ENCODE results near the gene SELENOH. TPM values are rescaled to one million over a fixed set of nuclear protein-coding genes. Genes with fewer than 3 reads are reported as not detected.

The SELENOH gene
- total and polyA plus RNA-seq, 9 of the 15 experiments (the other 6 are each of a cell fraction or from before 2014, with no cell fraction given), result 16.6 to 299 (median 118) TPM

DNA sequence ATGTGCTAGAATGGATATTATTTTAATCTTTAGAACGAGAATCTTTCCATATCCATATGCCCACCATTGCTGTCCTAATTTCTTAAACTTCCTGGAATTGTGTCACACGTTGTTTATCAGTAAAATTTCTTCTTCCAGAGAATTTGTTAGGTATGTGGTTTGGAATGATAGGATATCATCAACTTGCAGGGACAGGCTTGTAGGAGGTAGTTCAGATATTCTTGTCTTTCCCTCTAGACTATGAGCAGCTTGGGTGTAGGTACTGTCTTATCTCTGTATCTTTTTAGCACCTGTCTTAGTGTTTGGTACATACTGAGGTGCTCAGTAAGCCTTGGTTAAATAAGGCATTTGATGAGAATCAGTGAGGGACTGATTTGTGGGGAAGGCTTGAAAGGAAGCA lies 23.7 kb downstream of the SELENOH start (continued):
- TF ChIP-seq CCNT2 (IDR thresholded peaks at IDR 0.05; ENCODE audit: borderline replicate concordance, extremely low read depth, insufficient read length, low read depth, low read length) (peak; percentile 48), KDM5B (IDR thresholded peaks at IDR 0.05; ENCODE audit: insufficient replicate concordance, low read depth, low read length) (no peak), CBFA2T3 (IDR thresholded peaks at IDR 0.05) (peak; percentile 93), ZNF12 (CRISPR knock-in tag; IDR thresholded peaks at IDR 0.05) (no peak), ZNF740 (CRISPR knock-in tag; IDR thresholded peaks at IDR 0.05) (no peak), ZNF740 (tag; IDR thresholded peaks at IDR 0.05) (no peak), SMC3 (conservative IDR thresholded peaks at IDR 0.05; ENCODE audit: insufficient read depth, low read depth, low read length) (no peak), CBFA2T2 (conservative IDR thresholded peaks at IDR 0.05) (peak; percentile 89), CREBBP (IDR thresholded peaks at IDR 0.05; ENCODE audit: low read depth, low read length) (no peak), RFX7 (CRISPR knock-in tag; IDR thresholded peaks at IDR 0.05) (no peak), TAF7 (tag; IDR thresholded peaks at IDR 0.05) (no peak), ZNF184 (CRISPR knock-in tag; IDR thresholded peaks at IDR 0.05) (no peak), MTA2 (IDR thresholded peaks at IDR 0.05; ENCODE audit: low read depth) (peak; percentile 79), NFIC (IDR thresholded peaks at IDR 0.05) (peak; percentile 58), RBM22 (IDR thresholded peaks at IDR 0.05; ENCODE audit: low read depth, low read length, poor library complexity, severe bottlenecking) (no peak), PYGO2 (tag; IDR thresholded peaks at IDR 0.05) (no peak), ZNF3 (CRISPR knock-in tag; IDR thresholded peaks at IDR 0.05) (no peak), ZC3H11A (IDR thresholded peaks at IDR 0.05; ENCODE audit: low read depth, low read length) (no peak), BRF1 (IDR thresholded peaks at IDR 0.05; ENCODE audit: borderline replicate concordance, extremely low read depth, insufficient read length) (no peak), NR0B1 (IDR thresholded peaks at IDR 0.05; ENCODE audit: partially characterized antibody) (no peak)
- TF ChIP-seq, protein P1, sequence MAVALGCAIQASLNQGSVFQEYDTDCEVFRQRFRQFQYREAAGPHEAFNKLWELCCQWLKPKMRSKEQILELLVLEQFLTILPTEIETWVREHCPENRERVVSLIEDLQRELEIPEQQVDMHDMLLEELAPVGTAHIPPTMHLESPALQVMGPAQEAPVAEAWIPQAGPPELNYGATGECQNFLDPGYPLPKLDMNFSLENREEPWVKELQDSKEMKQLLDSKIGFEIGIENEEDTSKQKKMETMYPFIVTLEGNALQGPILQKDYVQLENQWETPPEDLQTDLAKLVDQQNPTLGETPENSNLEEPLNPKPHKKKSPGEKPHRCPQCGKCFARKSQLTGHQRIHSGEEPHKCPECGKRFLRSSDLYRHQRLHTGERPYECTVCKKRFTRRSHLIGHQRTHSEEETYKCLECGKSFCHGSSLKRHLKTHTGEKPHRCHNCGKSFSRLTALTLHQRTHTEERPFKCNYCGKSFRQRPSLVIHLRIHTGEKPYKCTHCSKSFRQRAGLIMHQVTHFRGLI (CRISPR knock-in tag; IDR thresholded peaks at IDR 0.05), result no peak
- TF ChIP-seq, protein P2, sequence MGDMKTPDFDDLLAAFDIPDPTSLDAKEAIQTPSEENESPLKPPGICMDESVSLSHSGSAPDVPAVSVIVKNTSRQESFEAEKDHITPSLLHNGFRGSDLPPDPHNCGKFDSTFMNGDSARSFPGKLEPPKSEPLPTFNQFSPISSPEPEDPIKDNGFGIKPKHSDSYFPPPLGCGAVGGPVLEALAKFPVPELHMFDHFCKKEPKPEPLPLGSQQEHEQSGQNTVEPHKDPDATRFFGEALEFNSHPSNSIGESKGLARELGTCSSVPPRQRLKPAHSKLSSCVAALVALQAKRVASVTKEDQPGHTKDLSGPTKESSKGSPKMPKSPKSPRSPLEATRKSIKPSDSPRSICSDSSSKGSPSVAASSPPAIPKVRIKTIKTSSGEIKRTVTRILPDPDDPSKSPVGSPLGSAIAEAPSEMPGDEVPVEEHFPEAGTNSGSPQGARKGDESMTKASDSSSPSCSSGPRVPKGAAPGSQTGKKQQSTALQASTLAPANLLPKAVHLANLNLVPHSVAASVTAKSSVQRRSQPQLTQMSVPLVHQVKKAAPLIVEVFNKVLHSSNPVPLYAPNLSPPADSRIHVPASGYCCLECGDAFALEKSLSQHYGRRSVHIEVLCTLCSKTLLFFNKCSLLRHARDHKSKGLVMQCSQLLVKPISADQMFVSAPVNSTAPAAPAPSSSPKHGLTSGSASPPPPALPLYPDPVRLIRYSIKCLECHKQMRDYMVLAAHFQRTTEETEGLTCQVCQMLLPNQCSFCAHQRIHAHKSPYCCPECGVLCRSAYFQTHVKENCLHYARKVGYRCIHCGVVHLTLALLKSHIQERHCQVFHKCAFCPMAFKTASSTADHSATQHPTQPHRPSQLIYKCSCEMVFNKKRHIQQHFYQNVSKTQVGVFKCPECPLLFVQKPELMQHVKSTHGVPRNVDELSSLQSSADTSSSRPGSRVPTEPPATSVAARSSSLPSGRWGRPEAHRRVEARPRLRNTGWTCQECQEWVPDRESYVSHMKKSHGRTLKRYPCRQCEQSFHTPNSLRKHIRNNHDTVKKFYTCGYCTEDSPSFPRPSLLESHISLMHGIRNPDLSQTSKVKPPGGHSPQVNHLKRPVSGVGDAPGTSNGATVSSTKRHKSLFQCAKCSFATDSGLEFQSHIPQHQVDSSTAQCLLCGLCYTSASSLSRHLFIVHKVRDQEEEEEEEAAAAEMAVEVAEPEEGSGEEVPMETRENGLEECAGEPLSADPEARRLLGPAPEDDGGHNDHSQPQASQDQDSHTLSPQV (IDR thresholded peaks at IDR 0.05), result no peak

Measured in K562 (cell line).